ENCODE measurements around the gene DUSP3. TPM values are rescaled to one million over a fixed set of nuclear protein-coding genes. Genes with fewer than 3 reads are reported as not detected.

The DUSP3 gene
- total and polyA plus RNA-seq, 2 of the 13 experiments (the other 11 are each of a cell fraction or from before 2014, with no cell fraction given) = 60.0 to 71.5 TPM

DNA sequence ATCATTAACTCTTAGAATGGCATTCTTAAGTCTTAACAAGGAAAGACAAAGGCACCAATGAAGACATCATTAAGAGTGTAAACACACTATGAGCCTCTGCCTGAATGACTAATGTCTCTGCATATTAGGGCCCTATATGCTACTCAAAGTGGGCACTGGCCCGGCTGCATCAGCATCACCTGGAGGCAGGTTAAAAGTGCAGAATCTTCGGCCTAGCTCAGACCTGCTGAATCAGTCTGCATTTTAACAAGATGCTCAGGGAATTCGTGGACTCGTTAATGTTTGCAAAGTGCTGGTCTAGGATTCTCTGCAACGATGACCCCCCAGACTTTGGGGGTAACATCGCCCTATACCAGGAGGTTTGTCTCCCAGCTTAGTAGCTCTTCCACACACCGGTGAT, 47.4 kb upstream of the DUSP3 start:
- Histone ChIP-seq H3K79me2 (ENCODE audit: insufficient read depth, low read length) (no peaks in the 10 kb centered on the region), H3K27me3 (ENCODE audit: control insufficient read depth in 1 of 2, insufficient read depth in 2 of 2, low read length in 2 of 2) (0 out of 5 replicates have a peak, but pooled peaks cover 0 to 5% of the 10 kb centered on the region in 2 experiments), H3K4me2 (ENCODE audit: low read depth, low read length) (no peak overlapping the region), H3K4me3 (replicated peaks in 1 of 3; ENCODE audit: insufficient read depth in 1 of 3, low read depth in 2 of 3, low read length in 3 of 3) (no peak overlapping the region), H3K36me3 (replicated peaks in 1 of 2; ENCODE audit: control insufficient read depth in 1 of 2, insufficient read depth in 2 of 2, low read length in 2 of 2) (no peaks in the 10 kb centered on the region; a peak in 1 of 5 replicates), H3K9me3 (ENCODE audit: low read length) (no peaks in the 10 kb centered on the region), H4K20me1 (ENCODE audit: insufficient read depth, low read length) (no peaks in the 10 kb centered on the region), H3K27ac (ENCODE audit: extremely low read length, insufficient read depth, low read length) (no peak overlapping the region), H3K9ac (ENCODE audit: insufficient read depth, low read depth, low read length) (no peak overlapping the region), H3K4me1 (ENCODE audit: insufficient read depth, low read length) (no peaks in the 10 kb centered on the region), H2AFZ (ENCODE audit: low read length) (no peak overlapping the region)
- CTCF ChIA-PET (ENCODE audit: low intra/inter-chr PET ratio, low total read pairs) = no interaction called here
- ATAC-seq (no peak), FAIRE-seq (no peak), DNase-seq (ENCODE audit: low spot score) (no peak)
- 93% methylated on average over 7 of the region's 7 CpGs for WGBS (ENCODE audit: low lambda C conversion rate)
- POLR2A ChIA-PET = no interaction called here
- in situ Hi-C loops (cut with HindIII; ENCODE audit: extremely low pct_ligation_motif_present, low pct_unique_long_range_greater_than_20kb) (no loop called here), intact Hi-C loops (cut with micrococcal nuclease; ENCODE audit: unreplicated experiment) (no loop called here)
- BruUV-seq (replicated peaks) = no TSS peak
- TF ChIP-seq, protein P1, sequence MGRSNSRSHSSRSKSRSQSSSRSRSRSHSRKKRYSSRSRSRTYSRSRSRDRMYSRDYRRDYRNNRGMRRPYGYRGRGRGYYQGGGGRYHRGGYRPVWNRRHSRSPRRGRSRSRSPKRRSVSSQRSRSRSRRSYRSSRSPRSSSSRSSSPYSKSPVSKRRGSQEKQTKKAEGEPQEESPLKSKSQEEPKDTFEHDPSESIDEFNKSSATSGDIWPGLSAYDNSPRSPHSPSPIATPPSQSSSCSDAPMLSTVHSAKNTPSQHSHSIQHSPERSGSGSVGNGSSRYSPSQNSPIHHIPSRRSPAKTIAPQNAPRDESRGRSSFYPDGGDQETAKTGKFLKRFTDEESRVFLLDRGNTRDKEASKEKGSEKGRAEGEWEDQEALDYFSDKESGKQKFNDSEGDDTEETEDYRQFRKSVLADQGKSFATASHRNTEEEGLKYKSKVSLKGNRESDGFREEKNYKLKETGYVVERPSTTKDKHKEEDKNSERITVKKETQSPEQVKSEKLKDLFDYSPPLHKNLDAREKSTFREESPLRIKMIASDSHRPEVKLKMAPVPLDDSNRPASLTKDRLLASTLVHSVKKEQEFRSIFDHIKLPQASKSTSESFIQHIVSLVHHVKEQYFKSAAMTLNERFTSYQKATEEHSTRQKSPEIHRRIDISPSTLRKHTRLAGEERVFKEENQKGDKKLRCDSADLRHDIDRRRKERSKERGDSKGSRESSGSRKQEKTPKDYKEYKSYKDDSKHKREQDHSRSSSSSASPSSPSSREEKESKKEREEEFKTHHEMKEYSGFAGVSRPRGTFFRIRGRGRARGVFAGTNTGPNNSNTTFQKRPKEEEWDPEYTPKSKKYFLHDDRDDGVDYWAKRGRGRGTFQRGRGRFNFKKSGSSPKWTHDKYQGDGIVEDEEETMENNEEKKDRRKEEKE (IDR thresholded peaks at IDR 0.05) = no peak
- TF ChIP-seq, protein P2, sequence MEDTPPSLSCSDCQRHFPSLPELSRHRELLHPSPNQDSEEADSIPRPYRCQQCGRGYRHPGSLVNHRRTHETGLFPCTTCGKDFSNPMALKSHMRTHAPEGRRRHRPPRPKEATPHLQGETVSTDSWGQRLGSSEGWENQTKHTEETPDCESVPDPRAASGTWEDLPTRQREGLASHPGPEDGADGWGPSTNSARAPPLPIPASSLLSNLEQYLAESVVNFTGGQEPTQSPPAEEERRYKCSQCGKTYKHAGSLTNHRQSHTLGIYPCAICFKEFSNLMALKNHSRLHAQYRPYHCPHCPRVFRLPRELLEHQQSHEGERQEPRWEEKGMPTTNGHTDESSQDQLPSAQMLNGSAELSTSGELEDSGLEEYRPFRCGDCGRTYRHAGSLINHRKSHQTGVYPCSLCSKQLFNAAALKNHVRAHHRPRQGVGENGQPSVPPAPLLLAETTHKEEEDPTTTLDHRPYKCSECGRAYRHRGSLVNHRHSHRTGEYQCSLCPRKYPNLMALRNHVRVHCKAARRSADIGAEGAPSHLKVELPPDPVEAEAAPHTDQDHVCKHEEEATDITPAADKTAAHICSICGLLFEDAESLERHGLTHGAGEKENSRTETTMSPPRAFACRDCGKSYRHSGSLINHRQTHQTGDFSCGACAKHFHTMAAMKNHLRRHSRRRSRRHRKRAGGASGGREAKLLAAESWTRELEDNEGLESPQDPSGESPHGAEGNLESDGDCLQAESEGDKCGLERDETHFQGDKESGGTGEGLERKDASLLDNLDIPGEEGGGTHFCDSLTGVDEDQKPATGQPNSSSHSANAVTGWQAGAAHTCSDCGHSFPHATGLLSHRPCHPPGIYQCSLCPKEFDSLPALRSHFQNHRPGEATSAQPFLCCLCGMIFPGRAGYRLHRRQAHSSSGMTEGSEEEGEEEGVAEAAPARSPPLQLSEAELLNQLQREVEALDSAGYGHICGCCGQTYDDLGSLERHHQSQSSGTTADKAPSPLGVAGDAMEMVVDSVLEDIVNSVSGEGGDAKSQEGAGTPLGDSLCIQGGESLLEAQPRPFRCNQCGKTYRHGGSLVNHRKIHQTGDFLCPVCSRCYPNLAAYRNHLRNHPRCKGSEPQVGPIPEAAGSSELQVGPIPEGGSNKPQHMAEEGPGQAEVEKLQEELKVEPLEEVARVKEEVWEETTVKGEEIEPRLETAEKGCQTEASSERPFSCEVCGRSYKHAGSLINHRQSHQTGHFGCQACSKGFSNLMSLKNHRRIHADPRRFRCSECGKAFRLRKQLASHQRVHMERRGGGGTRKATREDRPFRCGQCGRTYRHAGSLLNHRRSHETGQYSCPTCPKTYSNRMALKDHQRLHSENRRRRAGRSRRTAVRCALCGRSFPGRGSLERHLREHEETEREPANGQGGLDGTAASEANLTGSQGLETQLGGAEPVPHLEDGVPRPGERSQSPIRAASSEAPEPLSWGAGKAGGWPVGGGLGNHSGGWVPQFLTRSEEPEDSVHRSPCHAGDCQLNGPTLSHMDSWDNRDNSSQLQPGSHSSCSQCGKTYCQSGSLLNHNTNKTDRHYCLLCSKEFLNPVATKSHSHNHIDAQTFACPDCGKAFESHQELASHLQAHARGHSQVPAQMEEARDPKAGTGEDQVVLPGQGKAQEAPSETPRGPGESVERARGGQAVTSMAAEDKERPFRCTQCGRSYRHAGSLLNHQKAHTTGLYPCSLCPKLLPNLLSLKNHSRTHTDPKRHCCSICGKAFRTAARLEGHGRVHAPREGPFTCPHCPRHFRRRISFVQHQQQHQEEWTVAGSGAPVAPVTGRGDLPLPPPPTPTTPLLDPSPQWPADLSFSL (CRISPR knock-in tag; IDR thresholded peaks at IDR 0.05) = no peak
- TF ChIP-seq ZFP36 (IDR thresholded peaks at IDR 0.05; ENCODE audit: borderline replicate concordance, low read depth, low read length, partially characterized antibody) (no peak), ZNF24 (IDR thresholded peaks at IDR 0.05) (no peak), MYNN (CRISPR knock-in tag; IDR thresholded peaks at IDR 0.05; ENCODE audit: low read depth) (no peak), ZNF570 (CRISPR knock-in tag; IDR thresholded peaks at IDR 0.05; ENCODE audit: borderline replicate concordance) (no peak), NFIB (CRISPR knock-in tag; IDR thresholded peaks at IDR 0.05; ENCODE audit: borderline replicate concordance) (no peak), SUZ12 (IDR thresholded peaks at IDR 0.05; ENCODE audit: low read depth, low read length) (no peak), FOSL2 (CRISPR knock-in tag; IDR thresholded peaks at IDR 0.05) (no peak)
- TF ChIP-seq, protein P3, sequence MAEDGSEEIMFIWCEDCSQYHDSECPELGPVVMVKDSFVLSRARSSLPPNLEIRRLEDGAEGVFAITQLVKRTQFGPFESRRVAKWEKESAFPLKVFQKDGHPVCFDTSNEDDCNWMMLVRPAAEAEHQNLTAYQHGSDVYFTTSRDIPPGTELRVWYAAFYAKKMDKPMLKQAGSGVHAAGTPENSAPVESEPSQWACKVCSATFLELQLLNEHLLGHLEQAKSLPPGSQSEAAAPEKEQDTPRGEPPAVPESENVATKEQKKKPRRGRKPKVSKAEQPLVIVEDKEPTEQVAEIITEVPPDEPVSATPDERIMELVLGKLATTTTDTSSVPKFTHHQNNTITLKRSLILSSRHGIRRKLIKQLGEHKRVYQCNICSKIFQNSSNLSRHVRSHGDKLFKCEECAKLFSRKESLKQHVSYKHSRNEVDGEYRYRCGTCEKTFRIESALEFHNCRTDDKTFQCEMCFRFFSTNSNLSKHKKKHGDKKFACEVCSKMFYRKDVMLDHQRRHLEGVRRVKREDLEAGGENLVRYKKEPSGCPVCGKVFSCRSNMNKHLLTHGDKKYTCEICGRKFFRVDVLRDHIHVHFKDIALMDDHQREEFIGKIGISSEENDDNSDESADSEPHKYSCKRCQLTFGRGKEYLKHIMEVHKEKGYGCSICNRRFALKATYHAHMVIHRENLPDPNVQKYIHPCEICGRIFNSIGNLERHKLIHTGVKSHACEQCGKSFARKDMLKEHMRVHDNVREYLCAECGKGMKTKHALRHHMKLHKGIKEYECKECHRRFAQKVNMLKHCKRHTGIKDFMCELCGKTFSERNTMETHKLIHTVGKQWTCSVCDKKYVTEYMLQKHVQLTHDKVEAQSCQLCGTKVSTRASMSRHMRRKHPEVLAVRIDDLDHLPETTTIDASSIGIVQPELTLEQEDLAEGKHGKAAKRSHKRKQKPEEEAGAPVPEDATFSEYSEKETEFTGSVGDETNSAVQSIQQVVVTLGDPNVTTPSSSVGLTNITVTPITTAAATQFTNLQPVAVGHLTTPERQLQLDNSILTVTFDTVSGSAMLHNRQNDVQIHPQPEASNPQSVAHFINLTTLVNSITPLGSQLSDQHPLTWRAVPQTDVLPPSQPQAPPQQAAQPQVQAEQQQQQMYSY (CRISPR knock-in tag; IDR thresholded peaks at IDR 0.05) = no peak
- TF ChIP-seq, protein P4, sequence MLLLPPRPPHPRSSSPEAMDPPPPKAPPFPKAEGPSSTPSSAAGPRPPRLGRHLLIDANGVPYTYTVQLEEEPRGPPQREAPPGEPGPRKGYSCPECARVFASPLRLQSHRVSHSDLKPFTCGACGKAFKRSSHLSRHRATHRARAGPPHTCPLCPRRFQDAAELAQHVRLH (CRISPR knock-in tag; IDR thresholded peaks at IDR 0.05; ENCODE audit: borderline replicate concordance, low read depth) = no peak
